K562 (cell line): ENCODE data around the gene NR1D2. TPM values are rescaled to one million over a fixed set of nuclear protein-coding genes. Genes with fewer than 3 reads are reported as not detected.

Source experiments
- BRCA1 ChIP-seq, 2 experiments: fragments of 450-650 bp in 1 of 2; sonication (generic) in 1 of 2; formaldehyde crosslinking in 1 of 2; IDR thresholded peaks; 2 replicates each; pipeline versions ENCODE4 v1.5.0 to v1.6.1; 2017 to 2020; ENCODE audit warnings: mild to moderate bottlenecking in 1 of 2, missing genetic modification reagents in 1 of 2
- DNMT1 ChIP-seq: fragments of 450-650 bp; IDR thresholded peaks from 2 replicates; pipeline ENCODE4 v1.6.1; 2016; ENCODE audit warnings: antibody characterized with exemption, mild to moderate bottlenecking
- E2F6 ChIP-seq, 2 experiments: IDR thresholded peaks; 2 replicates each; pipeline ENCODE4 v1.6.1; 2011; ENCODE audit warnings: borderline replicate concordance in 1 of 2, control low read depth in 1 of 2, low read depth in 1 of 2, low read length in 1 of 2, mild to moderate bottlenecking in 1 of 2, mixed read lengths in 1 of 2, moderate library complexity in 1 of 2; ENCODE audit not compliant: insufficient read depth in 1 of 2, insufficient read length in 1 of 2, poor library complexity in 1 of 2, severe bottlenecking in 1 of 2; ENCODE audit errors: extremely low read depth in 1 of 2
- KAT7 ChIP-seq: sonication (generic); formaldehyde crosslinking; IDR thresholded peaks from 2 replicates; pipeline ENCODE4 v1.8.0; 2022; ENCODE audit warnings: missing genetic modification reagents, mild to moderate bottlenecking, borderline replicate concordance
- MAFK ChIP-seq: IDR thresholded peaks from 2 replicates; pipeline ENCODE4 v1.6.1; 2011; ENCODE audit warnings: low read length, improper control_type of control experiment
- NONO ChIP-seq, 2 experiments: fragments of 200-400 bp in 1 of 2; fragments of 450-650 bp in 1 of 2; formaldehyde crosslinking in 1 of 2; IDR thresholded peaks; 2 replicates each; pipeline ENCODE4 v1.6.1; 2017; ENCODE audit warnings: low read depth in 2 of 2, mild to moderate bottlenecking in 2 of 2, moderate library complexity in 2 of 2, low read length in 1 of 2
- RFX1 ChIP-seq: fragments of 450-650 bp; IDR thresholded peaks from 2 replicates; pipeline ENCODE4 v1.6.1; 2016; ENCODE audit warnings: mild to moderate bottlenecking, moderate library complexity
- SMARCE1 ChIP-seq: fragments of 450-650 bp; IDR thresholded peaks from 2 replicates; pipeline ENCODE4 v1.7.1; 2016; ENCODE audit warnings: mild to moderate bottlenecking
- SNRNP70 ChIP-seq: fragments of 200-400 bp; formaldehyde crosslinking; optimal IDR thresholded peaks from 2 replicates; pipeline ENCODE3; 2017; ENCODE audit warnings: low read depth, low read length
- TEAD1 ChIP-seq, 2 experiments: fragments of 450-650 bp in 1 of 2; sonication (generic) in 1 of 2; formaldehyde crosslinking; IDR thresholded peaks; 2 replicates each; pipeline versions ENCODE4 v1.4.0 to v1.8.0; 2020 to 2022; ENCODE audit warnings: mild to moderate bottlenecking in 2 of 2, missing genetic modification reagents in 1 of 2
- ZC3H4 ChIP-seq: sonication (generic); formaldehyde crosslinking; IDR thresholded peaks from 2 replicates; pipeline ENCODE4 v1.9.0; 2021; ENCODE audit warnings: missing genetic modification reagents, borderline replicate concordance
- ZNF583 ChIP-seq: fragments of 250-450 bp; sonication (Bioruptor Pico); IDR thresholded peaks from 2 replicates; pipeline ENCODE4 v1.4.0; 2020
- ZNF586 ChIP-seq: fragments of 450-650 bp; formaldehyde crosslinking; conservative IDR thresholded peaks from 2 replicates; pipeline ENCODE4 v1.4.0; 2020; ENCODE audit warnings: mild to moderate bottlenecking, moderate library complexity
- ZNF639 ChIP-seq, 2 experiments: fragments of 200-800 bp in 1 of 2; sonication (Bioruptor generic) in 1 of 2; sonication (generic) in 1 of 2; formaldehyde crosslinking in 1 of 2; IDR thresholded peaks in 1 of 2; conservative IDR thresholded peaks in 1 of 2; 2 replicates each; pipeline versions ENCODE4 v1.5.0 to v1.6.1; 2016 to 2020; ENCODE audit warnings: missing compliant biosample characterization in 1 of 2, missing genetic modification characterization in 1 of 2, missing genetic modification reagents in 1 of 2
- ZNF696 ChIP-seq: fragments of 250-450 bp; sonication (Bioruptor Pico); conservative IDR thresholded peaks from 2 replicates; pipeline ENCODE4 v1.4.0; 2020; ENCODE audit warnings: mild to moderate bottlenecking, moderate library complexity
- polyA plus RNA-seq, 8 experiments: library from polyadenylated mRNA; depleted of rRNA in 4 of 8; stranded (reverse) in 5 of 8; unstranded in 3 of 8; fragments of >200 nt; fragmentation: Nextera tagmentation in 2 of 8; fragmentation: Illumina TruSeq in 1 of 8; extraction: Ambion mirVana in 2 of 8; extraction: Trizol in 1 of 8; gene quantifications; 2 replicates each; pipeline versions ENCODE4 v1.2.1 to v1.2.3, GENCODE V29; 2011 to 2014; ENCODE audit warnings: inconsistent platforms in 1 of 8, missing spikeins in 1 of 8
- total RNA-seq, 7 experiments: library from RNA; depleted of rRNA in 6 of 7; stranded (reverse); fragments of >200 nt in 6 of 7; fragmentation: Illumina TruSeq in 2 of 7; extraction: Trizol in 2 of 7; gene quantifications; 2 replicates each; pipeline versions ENCODE4 v1.2.1 to v1.2.3, GENCODE V29; 2011 to 2021; ENCODE audit warnings: low replicate concordance in 1 of 7
- TF ChIP-seq, protein P1 (sequence below): fragments of 450-650 bp; formaldehyde crosslinking; conservative IDR thresholded peaks from 2 replicates; pipeline ENCODE4 v1.4.0; 2022; ENCODE audit warnings: mild to moderate bottlenecking, missing genetic modification characterization

NR1D2 gene
- total and polyA plus RNA-seq, 9 of the 15 experiments (the other 6 are each of a cell fraction or from before 2014, with no cell fraction given): 1.2 to 5.5 (median 2.9) TPM

GRCh38 chr3:23916152-23916885 is 28.8 kb upstream of the NR1D2 start (continued):
- TF ChIP-seq MAFK (no peak), KAT7 (CRISPR knock-in tag) (no peak), ZC3H4 (no peak), BRCA1 (IDR thresholded peaks at IDR 0.05) (no peak), BRCA1 (CRISPR knock-in tag; IDR thresholded peaks at IDR 0.05) (no peak), SNRNP70 (no peak), TEAD1 (CRISPR knock-in tag; IDR thresholded peaks at IDR 0.05) (no peak; a peak in 1 of 4 replicates), DNMT1 (no peak), ZNF639 (CRISPR knock-in tag; conservative IDR thresholded peaks at IDR 0.05 in 1 of 2, IDR thresholded peaks at IDR 0.05 in 1 of 2) (no peak), ZNF583 (no peak), ZNF586 (CRISPR knock-in tag) (no peak), SMARCE1 (peak; percentile 46; the same call in 1 of the 2 replicates), NONO (IDR thresholded peaks at IDR 0.05; ENCODE audit: low read depth in 2 of 2, low read length in 1 of 2) (no peak), RFX1 (no peak), ZNF696 (CRISPR knock-in tag) (no peak), E2F6 (IDR thresholded peaks at IDR 0.05; ENCODE audit: borderline replicate concordance in 1 of 2, extremely low read depth in 1 of 2, insufficient read depth in 1 of 2, insufficient read length in 1 of 2, low read depth in 1 of 2, low read length in 1 of 2, poor library complexity in 1 of 2, severe bottlenecking in 1 of 2) (no peak)
- TF ChIP-seq, protein P1, sequence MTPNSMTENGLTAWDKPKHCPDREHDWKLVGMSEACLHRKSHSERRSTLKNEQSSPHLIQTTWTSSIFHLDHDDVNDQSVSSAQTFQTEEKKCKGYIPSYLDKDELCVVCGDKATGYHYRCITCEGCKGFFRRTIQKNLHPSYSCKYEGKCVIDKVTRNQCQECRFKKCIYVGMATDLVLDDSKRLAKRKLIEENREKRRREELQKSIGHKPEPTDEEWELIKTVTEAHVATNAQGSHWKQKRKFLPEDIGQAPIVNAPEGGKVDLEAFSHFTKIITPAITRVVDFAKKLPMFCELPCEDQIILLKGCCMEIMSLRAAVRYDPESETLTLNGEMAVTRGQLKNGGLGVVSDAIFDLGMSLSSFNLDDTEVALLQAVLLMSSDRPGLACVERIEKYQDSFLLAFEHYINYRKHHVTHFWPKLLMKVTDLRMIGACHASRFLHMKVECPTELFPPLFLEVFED (CRISPR knock-in tag): no peak
